Measurements from ENCODE around the gene SP100.

SP100 gene

GRCh38 chr2:230457073-230457768 is 41.2 kb downstream of the SP100 start:
- no peak for TF ChIP-seq REST (IDR thresholded peaks at IDR 0.05; ENCODE audit: insufficient read depth in 1 of 2, low read depth in 2 of 2, low read length in 2 of 2)
- no peak for TF ChIP-seq FOXP2 (optimal IDR thresholded peaks at IDR 0.05; ENCODE audit: borderline replicate concordance, extremely low read depth, extremely low read length, insufficient read depth)
- no peak for TF ChIP-seq POLR2AphosphoS5 (IDR thresholded peaks at IDR 0.05; ENCODE audit: low read depth, low read length)
- no peak for TF ChIP-seq SIN3A (IDR thresholded peaks at IDR 0.05; ENCODE audit: borderline replicate concordance, insufficient read depth, low read length)
- no peak for TF ChIP-seq TAF1 (IDR thresholded peaks at IDR 0.05; ENCODE audit: borderline replicate concordance, insufficient read depth, low read length)

GRCh38 chr2:230457793-230458192 is 41.8 kb downstream of the SP100 start:
- TF ChIP-seq FOXP2 (optimal IDR thresholded peaks at IDR 0.05; ENCODE audit: borderline replicate concordance, extremely low read depth, extremely low read length, insufficient read depth): no peak
- no peak for TF ChIP-seq SIN3A (IDR thresholded peaks at IDR 0.05; ENCODE audit: borderline replicate concordance, insufficient read depth, low read length)
- no peak for TF ChIP-seq POLR2AphosphoS5 (IDR thresholded peaks at IDR 0.05; ENCODE audit: low read depth, low read length)

- TF ChIP-seq REST (IDR thresholded peaks at IDR 0.05; ENCODE audit: insufficient read depth in 1 of 2, low read depth in 2 of 2, low read length in 2 of 2) (no peak), POLR2AphosphoS5 (IDR thresholded peaks at IDR 0.05; ENCODE audit: low read depth, low read length) (no peak), TAF1 (IDR thresholded peaks at IDR 0.05; ENCODE audit: borderline replicate concordance, insufficient read depth, low read length) (no peak), FOXP2 (optimal IDR thresholded peaks at IDR 0.05; ENCODE audit: borderline replicate concordance, extremely low read depth, extremely low read length, insufficient read depth) (no peak), SIN3A (IDR thresholded peaks at IDR 0.05; ENCODE audit: borderline replicate concordance, insufficient read depth, low read length) (no peak)
These were observed 43.2 kb downstream of the SP100 start for GRCh38 chr2:230459216-230459615.

GRCh38 chr2:230471074-230471473 is 55.1 kb downstream of the SP100 start:
- TF ChIP-seq TAF1 (IDR thresholded peaks at IDR 0.05; ENCODE audit: borderline replicate concordance, insufficient read depth, low read length) (no peak), SIN3A (IDR thresholded peaks at IDR 0.05; ENCODE audit: borderline replicate concordance, insufficient read depth, low read length) (no peak), REST (IDR thresholded peaks at IDR 0.05; ENCODE audit: insufficient read depth in 1 of 2, low read depth in 2 of 2, low read length in 2 of 2) (no peak), POLR2AphosphoS5 (IDR thresholded peaks at IDR 0.05; ENCODE audit: low read depth, low read length) (no peak), FOXP2 (optimal IDR thresholded peaks at IDR 0.05; ENCODE audit: borderline replicate concordance, extremely low read depth, extremely low read length, insufficient read depth) (no peak)

- TF ChIP-seq FOXP2 (optimal IDR thresholded peaks at IDR 0.05; ENCODE audit: borderline replicate concordance, extremely low read depth, extremely low read length, insufficient read depth): no peak
- no peak for TF ChIP-seq POLR2AphosphoS5 (IDR thresholded peaks at IDR 0.05; ENCODE audit: low read depth, low read length)
- TF ChIP-seq REST (IDR thresholded peaks at IDR 0.05; ENCODE audit: insufficient read depth in 1 of 2, low read depth in 2 of 2, low read length in 2 of 2): no peak
- TF ChIP-seq SIN3A (IDR thresholded peaks at IDR 0.05; ENCODE audit: borderline replicate concordance, insufficient read depth, low read length): no peak
- no peak for TF ChIP-seq TAF1 (IDR thresholded peaks at IDR 0.05; ENCODE audit: borderline replicate concordance, insufficient read depth, low read length)
These were observed 56.6 kb downstream of the SP100 start for GRCh38 chr2:230472621-230473018.
